CD4-positive, alpha-beta T cell treated with Interferon gamma for 1 hour (primary cell): Measurements from ENCODE around the gene PDE6B.
"Not testable (repeated sequence)": the region's sequence is repeated elsewhere in the genome, so short reads cannot be mapped to it uniquely, and the experiment has no call there.

Experiments used
- DNase-seq: peaks from one replicate; pipeline ENCODE4 v3.0.0-alpha.2; 2020

The PDE6B gene

GRCh38 chr4:622996-623913 lies 2.1 kb upstream of the PDE6B start:
- DNase-seq = no peak

- DNase-seq = no peak
These were observed 1.3 kb upstream of the PDE6B start for GRCh38 chr4:623914-624566.

- no peak for DNase-seq
These were observed 323 bp downstream of the PDE6B start for GRCh38 chr4:625631-626161.

GRCh38 chr4:626201-627091 lies 1.1 kb downstream of the PDE6B start:
- DNase-seq = no peak

- no peak for DNase-seq
These were observed 2.2 kb downstream of the PDE6B start for GRCh38 chr4:627347-628125.

- no peak for DNase-seq
These were observed 3.0 kb downstream of the PDE6B start for GRCh38 chr4:628311-628741.

DNA sequence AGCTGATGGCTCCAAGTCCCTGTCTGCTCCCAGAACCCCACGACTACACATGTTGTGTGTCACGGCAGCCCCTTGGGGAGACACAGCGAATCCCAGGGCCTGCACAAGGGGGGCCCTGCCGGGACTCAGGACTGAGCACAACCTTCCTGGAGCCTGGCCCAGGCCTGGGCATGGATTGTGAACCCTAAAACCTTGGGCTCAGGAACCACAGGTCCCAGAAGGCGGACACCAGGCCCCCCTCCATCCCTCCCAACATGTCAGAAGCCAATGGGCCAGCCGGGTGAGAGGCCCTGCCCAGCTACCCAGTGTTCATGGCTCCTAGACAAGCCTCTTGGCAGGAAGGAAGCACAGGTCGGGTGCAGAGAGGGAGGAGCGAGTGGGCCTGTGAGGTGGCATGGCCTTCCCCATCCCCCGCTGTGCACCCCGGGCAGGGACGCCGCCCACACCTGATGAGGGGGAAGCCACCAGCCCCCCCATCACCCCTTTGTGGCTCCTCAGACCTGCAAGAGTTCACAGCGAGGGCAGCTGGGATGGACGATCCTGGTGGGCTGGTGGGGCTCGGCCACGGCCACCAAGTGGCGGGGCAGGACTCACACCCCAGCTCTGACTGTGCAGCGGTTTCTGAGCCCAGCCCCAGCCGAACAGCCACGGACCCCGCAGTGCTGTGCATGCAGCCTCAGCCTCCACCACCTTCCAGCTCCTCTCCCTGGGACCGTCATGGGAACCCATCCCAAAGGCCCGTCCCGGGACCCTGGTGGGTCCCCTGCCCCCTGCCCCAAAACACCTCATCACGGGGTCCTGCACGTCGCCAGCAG lies 3.7 kb downstream of the PDE6B start:
- no peak for DNase-seq

- DNase-seq = no peak
These were observed 4.2 kb downstream of the PDE6B start for GRCh38 chr4:629636-629914.

GRCh38 chr4:629915-630641 lies 4.7 kb downstream of the PDE6B start:
- DNase-seq = no peak

- DNase-seq = no peak
These were observed 5.3 kb downstream of the PDE6B start for GRCh38 chr4:630656-631055.

DNA sequence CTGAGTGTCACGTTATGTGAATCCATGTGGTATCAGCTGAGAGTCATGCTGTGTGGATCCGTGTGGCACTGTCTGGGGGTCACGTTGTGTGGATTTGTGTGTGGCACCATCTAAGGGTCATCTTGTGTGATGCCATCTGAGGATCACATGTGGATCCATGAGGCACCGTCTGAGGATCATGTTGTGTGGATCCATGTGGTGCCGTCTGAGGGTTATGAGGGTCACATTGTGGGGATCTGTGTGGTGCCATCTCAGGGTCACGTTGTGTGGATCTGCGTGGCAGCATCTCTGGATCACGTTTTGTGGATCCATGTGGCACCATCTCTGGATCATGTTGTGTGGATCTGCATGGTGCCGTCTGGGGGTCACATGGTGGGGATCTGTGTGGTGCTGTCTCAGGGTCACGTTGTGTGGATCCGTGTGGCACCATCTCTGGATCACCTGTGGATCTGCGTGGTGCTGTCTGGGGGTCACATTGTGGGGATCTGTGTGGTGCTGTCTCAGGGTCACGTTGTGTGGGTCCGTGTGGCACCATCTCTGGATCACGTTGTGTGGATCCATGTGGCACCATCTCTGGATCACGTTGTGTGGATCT lies 6.9 kb downstream of the PDE6B start:
- no peak for DNase-seq

- no peak for DNase-seq
These were observed 7.6 kb downstream of the PDE6B start for GRCh38 chr4:632926-633325.

DNA sequence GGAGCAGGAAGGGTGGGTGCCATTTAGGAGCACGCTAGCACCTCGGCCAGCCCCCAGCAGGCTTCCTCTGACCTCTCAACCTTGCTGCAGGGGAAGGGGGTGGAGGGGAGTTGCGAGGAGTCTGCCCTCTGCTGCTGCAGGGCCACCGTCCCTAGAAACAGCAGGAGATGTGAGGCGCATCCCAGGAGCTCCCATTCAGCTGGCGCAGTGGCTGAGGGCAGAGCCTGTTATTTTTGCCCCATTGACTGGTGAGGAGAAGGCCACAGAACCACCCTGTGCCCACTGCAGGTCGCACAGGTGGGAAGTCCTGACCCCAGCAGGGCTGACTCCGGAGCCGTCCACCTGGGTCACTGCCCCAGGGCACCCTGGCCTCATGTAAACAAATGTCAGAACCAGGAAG lies 8.0 kb downstream of the PDE6B start:
- DNase-seq = no peak

- DNase-seq = no peak
These were observed 8.7 kb downstream of the PDE6B start for GRCh38 chr4:633976-634598.

DNA sequence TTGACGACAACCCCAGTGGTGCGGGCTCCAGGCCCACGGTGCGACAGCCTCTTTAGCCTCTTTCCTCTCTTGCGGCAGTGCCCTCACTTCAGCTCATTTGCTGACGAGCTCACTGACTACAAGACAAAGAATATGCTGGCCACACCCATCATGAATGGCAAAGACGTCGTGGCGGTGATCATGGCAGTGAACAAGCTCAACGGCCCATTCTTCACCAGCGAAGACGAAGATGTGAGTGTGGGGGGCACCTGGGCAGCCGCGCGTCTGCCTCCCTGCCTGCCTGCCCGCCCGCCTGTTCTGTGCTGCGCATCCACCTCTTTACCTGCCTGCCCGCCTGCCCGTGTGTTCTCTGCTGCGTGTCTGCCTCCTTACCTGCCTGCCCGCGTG lies 9.2 kb downstream of the PDE6B start:
- DNase-seq = no peak

DNA sequence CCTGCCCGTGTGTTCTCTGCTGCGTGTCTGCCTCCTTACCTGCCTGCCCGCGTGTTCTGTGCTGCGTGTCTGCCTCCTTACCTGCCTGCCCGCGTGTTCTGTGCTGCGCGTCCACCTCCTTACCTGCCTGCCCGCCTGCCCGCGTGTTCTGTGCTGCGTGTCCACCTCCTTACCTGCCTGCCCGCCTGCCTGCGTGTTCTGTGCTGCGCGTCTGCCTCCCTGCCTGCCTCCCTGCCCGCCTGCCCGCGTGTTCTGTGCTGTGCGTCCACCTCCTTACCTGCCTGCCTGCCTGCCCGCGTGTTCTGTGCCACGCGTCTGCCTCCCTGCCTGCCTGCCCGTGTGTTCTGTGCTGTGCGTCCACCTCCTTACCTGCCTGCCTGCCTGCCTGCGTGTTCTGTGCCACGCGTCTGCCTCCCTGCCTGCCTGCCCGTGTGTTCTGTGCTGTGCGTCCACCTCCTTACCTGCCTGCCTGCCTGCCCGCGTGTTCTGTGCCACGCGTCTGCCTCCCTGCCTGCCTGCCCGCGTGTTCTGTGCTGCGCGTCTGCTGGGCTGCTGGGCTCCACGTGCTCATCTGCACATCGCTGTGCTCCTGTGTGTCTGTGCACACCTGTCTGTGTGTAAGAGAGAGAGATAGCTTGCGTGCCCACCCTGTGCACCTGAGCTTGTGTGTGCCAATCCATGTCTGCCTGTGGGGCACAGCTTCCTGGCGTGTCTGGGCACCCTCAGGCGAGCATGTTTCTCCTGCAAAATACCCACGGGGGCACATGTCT lies 9.9 kb downstream of the PDE6B start:
- not testable (repeated sequence) for DNase-seq

DNA sequence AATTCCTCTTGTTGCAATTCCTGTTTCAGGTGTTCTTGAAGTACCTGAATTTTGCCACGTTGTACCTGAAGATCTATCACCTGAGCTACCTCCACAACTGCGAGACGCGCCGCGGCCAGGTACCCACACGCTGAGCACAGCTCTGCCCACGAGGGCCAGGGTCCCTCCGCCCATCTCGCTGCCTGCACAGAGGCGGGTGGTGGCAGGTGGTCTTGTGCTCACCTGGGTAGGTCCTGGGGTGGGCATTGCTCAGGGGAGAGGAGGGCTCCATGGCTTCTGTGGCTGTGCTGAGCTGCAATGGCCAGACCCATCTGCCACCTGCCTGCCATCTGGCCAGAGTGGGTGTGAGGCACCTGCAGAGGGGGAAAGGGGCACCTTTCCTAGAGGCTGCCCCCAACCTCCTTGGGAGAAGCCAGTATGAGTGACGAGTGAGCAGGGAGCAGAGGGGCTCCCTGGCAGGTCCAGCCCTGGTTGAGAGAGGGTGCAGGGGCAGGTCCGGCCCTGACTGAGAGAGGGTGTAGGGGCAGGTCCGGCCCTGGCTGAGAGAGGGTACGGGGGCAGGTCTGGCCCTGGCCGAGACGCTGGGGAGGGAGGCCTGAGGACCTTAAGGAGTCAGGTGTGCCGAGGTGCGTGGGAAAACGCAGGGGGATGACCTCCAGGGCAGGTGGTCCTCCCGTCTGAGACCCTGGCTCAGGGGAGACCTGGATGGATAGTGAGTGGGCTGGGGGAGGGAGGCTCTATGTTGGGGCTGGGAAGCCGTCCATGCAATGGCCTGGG lies 10.7 kb downstream of the PDE6B start:
- no peak for DNase-seq

- DNase-seq = no peak
These were observed 11.3 kb downstream of the PDE6B start for GRCh38 chr4:636628-637159.
